Measurements from ENCODE around the gene SLC39A8. TPM values are rescaled to one million over a fixed set of nuclear protein-coding genes. Genes with fewer than 3 reads are reported as not detected.

SLC39A8 gene
- total RNA-seq, 2 donors from 2014 or later = 56.8 to 76.5 TPM

- Mint-ChIP-seq H3K27ac (no peak overlapping the region), H3K27me3 (no peaks in the 10 kb centered on the region), H3K9me3 (no peaks in the 10 kb centered on the region), H3K36me3 (no peaks in the 10 kb centered on the region), H3K4me1 (ENCODE audit: low read depth in 2 of 2) (peaks cover 19 to 36% of the 10 kb centered on the region in 2 donors), H3K4me3 (no peak overlapping the region)
- ATAC-seq (no peak), DNase-seq (ENCODE audit: low spot score) (no peak)
Observed at GRCh38 chr4:102328045-102328444, 17.2 kb downstream of the SLC39A8 start.

- no peak overlapping the region for H3K27ac Mint-ChIP-seq
- no peaks in the 10 kb centered on the region for H3K9me3 Mint-ChIP-seq
- ATAC-seq (no peak), DNase-seq (ENCODE audit: low spot score) (no peak)
- peaks cover 16 to 29% of the 10 kb centered on the region in 2 donors for H3K4me1 Mint-ChIP-seq (ENCODE audit: low read depth in 2 of 2)
- no peak overlapping the region for H3K4me3 Mint-ChIP-seq
- no peaks in the 10 kb centered on the region for H3K27me3 Mint-ChIP-seq
- no peaks in the 10 kb centered on the region for H3K36me3 Mint-ChIP-seq
Observed at GRCh38 chr4:102326951-102327350, 18.3 kb downstream of the SLC39A8 start.

DNA sequence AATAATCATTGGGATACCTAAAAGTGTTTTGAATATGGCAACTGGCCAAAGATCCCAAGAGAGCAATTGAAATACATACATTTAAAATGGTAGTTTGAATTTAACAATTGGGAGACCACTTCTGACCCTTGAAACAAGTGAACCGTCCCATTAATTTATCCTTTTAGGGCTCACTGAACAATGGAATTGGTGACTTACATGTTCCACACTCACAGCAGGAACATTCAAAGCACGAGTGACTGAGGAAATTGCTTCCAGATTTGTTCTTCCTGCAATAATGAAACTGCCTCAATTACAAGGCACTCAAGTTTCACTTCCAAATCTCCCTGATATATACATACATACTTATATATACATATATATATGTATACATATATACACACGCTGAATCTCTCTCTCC lies 20.6 kb downstream of the SLC39A8 start:
- Mint-ChIP-seq H3K9me3 (no peaks in the 10 kb centered on the region), H3K4me3 (no peak overlapping the region), H3K4me1 (ENCODE audit: low read depth in 2 of 2) (peaks cover 14 to 23% of the 10 kb centered on the region in 2 donors), H3K27ac (no peak overlapping the region), H3K36me3 (no peaks in the 10 kb centered on the region), H3K27me3 (no peaks in the 10 kb centered on the region)
- no peak for DNase-seq (ENCODE audit: low spot score)
- ATAC-seq = no peak

DNA sequence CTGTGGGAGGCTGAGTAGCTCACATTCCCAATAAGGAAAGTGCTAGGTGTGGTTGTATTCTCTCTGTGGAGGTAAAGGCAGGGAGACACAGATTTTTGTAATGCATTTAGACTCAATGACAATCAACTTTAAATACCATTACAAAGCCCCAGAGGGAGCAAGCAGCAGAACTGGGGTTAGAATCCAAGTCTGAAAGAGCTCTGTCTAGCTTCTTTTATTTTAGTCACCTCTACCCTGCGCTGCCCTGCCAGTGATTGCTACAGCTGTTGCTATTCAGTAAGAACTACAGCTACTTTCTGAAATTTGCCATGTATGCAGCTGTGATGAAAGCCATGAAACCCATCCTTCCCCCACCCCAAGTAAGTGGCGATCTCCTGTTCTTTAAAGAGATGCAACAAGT lies 22.5 kb downstream of the SLC39A8 start:
- ATAC-seq = no peak
- H3K4me1 Mint-ChIP-seq (ENCODE audit: low read depth in 2 of 2) = peaks cover 12 to 20% of the 10 kb centered on the region in 2 donors
- no peaks in the 10 kb centered on the region for H3K9me3 Mint-ChIP-seq
- H3K4me3 Mint-ChIP-seq = no peak overlapping the region
- no peak for DNase-seq (ENCODE audit: low spot score)
- H3K27me3 Mint-ChIP-seq = no peaks in the 10 kb centered on the region
- no peak overlapping the region for H3K27ac Mint-ChIP-seq
- no peaks in the 10 kb centered on the region for H3K36me3 Mint-ChIP-seq

GRCh38 chr4:102321260-102321995 lies 23.9 kb downstream of the SLC39A8 start:
- no peak for DNase-seq (ENCODE audit: low spot score)
- no peaks in the 10 kb centered on the region for H3K9me3 Mint-ChIP-seq
- no peaks in the 10 kb centered on the region for H3K36me3 Mint-ChIP-seq
- no peak overlapping the region for H3K27ac Mint-ChIP-seq
- no peak overlapping the region for H3K4me3 Mint-ChIP-seq
- H3K4me1 Mint-ChIP-seq (ENCODE audit: low read depth in 2 of 2) = peaks cover 12 to 17% of the 10 kb centered on the region in 2 donors
- H3K27me3 Mint-ChIP-seq = no peaks in the 10 kb centered on the region
- ATAC-seq = no peak

DNA sequence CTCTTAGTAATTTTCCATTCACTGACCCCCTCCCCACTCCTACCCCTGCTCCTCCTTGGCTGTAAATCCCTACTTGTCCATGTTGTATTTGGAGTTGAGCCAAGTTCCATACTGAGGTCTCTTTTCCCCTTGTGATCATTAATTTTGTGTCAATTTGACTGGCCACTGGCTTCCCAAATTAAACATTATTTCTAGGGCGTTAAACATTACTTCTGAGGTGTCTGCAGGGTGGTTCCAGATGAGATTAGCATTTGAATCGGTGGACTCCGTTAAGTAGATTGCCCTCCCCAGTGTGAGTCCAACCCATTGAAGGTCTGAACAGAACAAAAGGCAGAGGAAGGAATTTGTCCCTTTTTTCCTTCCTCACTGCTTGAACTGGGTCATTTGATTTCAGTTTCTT lies 25.7 kb downstream of the SLC39A8 start:
- peaks cover 3% of the 10 kb centered on the region for H3K36me3 Mint-ChIP-seq
- no peak overlapping the region for H3K27ac Mint-ChIP-seq
- H3K27me3 Mint-ChIP-seq = no peaks in the 10 kb centered on the region
- DNase-seq (ENCODE audit: low spot score) (no peak), ATAC-seq (no peak)
- no peak overlapping the region for H3K4me3 Mint-ChIP-seq
- H3K9me3 Mint-ChIP-seq = no peaks in the 10 kb centered on the region
- H3K4me1 Mint-ChIP-seq (ENCODE audit: low read depth in 2 of 2) = peaks cover 5 to 13% of the 10 kb centered on the region in 2 donors

DNA sequence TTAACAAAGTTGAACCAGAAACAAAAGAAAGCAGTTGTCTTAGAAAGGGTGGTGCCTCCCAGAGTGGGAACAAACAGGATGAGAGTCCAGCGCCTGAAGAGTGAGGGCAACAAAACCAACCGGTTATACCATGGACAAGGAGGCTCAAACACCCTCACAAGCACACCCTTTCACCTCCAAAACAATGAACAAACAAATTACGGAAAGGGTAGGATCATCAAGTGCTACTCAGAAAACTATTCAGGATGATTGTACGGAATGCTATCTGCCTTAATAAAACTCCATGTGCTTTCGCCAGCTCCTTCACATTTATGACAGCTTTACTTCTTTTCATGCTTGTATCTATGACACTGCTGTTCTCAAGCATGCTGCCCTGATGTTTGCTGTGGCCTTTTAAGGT lies 26.8 kb downstream of the SLC39A8 start:
- Mint-ChIP-seq H3K27me3 (no peaks in the 10 kb centered on the region), H3K4me1 (ENCODE audit: low read depth in 2 of 2) (peaks cover 11 to 21% of the 10 kb centered on the region in 2 donors), H3K27ac (no peak overlapping the region), H3K4me3 (no peak overlapping the region), H3K36me3 (peaks cover 10% of the 10 kb centered on the region), H3K9me3 (no peaks in the 10 kb centered on the region)
- ATAC-seq = no peak
- no peak for DNase-seq (ENCODE audit: low spot score)

GRCh38 chr4:102318105-102318504 lies 27.2 kb downstream of the SLC39A8 start:
- Mint-ChIP-seq H3K36me3 (peaks cover 10% of the 10 kb centered on the region), H3K27me3 (no peaks in the 10 kb centered on the region), H3K27ac (no peak overlapping the region), H3K4me3 (no peak overlapping the region), H3K4me1 (ENCODE audit: low read depth in 2 of 2) (peaks cover 9 to 19% of the 10 kb centered on the region in 2 donors), H3K9me3 (no peaks in the 10 kb centered on the region)
- DNase-seq (ENCODE audit: low spot score) (no peak), ATAC-seq (no peak)

- Mint-ChIP-seq H3K4me1 (ENCODE audit: low read depth in 2 of 2) (peaks cover 6 to 18% of the 10 kb centered on the region in 2 donors), H3K27me3 (no peaks in the 10 kb centered on the region), H3K4me3 (no peak overlapping the region), H3K9me3 (no peaks in the 10 kb centered on the region), H3K27ac (no peak overlapping the region), H3K36me3 (peaks cover 10% of the 10 kb centered on the region)
- no peak for DNase-seq (ENCODE audit: low spot score)
- ATAC-seq = no peak
Observed at GRCh38 chr4:102317459-102317858, 27.8 kb downstream of the SLC39A8 start.

GRCh38 chr4:102316585-102316984 lies 28.7 kb downstream of the SLC39A8 start:
- Mint-ChIP-seq H3K36me3 (peaks cover 10% of the 10 kb centered on the region), H3K4me3 (no peak overlapping the region)
- no peak for ATAC-seq

DNA sequence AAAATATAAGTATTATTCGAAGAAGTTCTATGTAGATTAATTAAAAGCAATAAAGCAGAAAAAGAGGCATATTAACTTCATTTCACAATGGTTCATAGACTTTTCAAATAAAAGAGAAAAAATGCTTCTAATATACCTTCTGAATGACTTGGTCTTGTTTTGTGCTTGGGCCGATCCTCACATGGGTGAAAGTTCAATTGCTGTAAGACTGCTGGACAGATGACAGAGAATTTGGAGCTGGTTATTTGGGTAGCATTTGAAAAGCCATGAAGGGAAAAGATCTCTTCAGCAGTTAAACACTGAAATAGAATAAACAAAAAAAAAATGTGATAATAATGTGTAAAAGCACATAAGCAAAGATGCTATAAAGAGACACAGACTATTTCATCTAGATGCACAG lies 29.8 kb downstream of the SLC39A8 start:
- no peak overlapping the region for H3K27ac Mint-ChIP-seq
- DNase-seq (ENCODE audit: low spot score) (no peak), ATAC-seq (no peak)
- peaks cover 6 to 8% of the 10 kb centered on the region in 2 donors for H3K4me1 Mint-ChIP-seq (ENCODE audit: low read depth in 2 of 2)
- no peak overlapping the region for H3K4me3 Mint-ChIP-seq
- no peaks in the 10 kb centered on the region for H3K9me3 Mint-ChIP-seq
- H3K36me3 Mint-ChIP-seq = peaks cover 10% of the 10 kb centered on the region
- H3K27me3 Mint-ChIP-seq = no peaks in the 10 kb centered on the region

More at GRCh38 chr4:102316585-102316984, 28.7 kb downstream of the SLC39A8 start:
- no peak for DNase-seq (ENCODE audit: low spot score)
- Mint-ChIP-seq H3K27ac (no peak overlapping the region), H3K9me3 (no peaks in the 10 kb centered on the region), H3K4me1 (ENCODE audit: low read depth in 2 of 2) (peaks cover 6 to 14% of the 10 kb centered on the region in 2 donors), H3K27me3 (no peaks in the 10 kb centered on the region)

DNA sequence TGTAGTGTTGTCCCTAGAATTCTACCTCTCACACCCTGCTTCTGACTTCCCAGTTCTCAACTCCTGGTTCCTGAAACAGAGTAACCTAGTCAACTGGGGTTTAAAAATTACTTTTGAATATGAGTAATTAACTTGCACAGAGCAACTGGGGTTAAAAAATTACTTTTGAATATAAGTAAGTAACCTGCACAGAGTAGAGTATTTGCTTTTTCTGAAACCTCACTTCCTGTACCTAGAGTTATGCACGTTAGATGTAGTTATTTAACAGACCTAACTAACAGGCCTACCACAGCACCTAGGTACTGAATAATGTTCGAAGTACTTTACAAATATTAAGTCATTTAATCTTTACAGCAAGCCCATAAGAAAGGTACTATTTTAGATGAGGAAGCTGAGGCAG lies 32.9 kb downstream of the SLC39A8 start:
- no peaks in the 10 kb centered on the region for H3K9me3 Mint-ChIP-seq
- peaks cover 10% of the 10 kb centered on the region for H3K36me3 Mint-ChIP-seq

DNA sequence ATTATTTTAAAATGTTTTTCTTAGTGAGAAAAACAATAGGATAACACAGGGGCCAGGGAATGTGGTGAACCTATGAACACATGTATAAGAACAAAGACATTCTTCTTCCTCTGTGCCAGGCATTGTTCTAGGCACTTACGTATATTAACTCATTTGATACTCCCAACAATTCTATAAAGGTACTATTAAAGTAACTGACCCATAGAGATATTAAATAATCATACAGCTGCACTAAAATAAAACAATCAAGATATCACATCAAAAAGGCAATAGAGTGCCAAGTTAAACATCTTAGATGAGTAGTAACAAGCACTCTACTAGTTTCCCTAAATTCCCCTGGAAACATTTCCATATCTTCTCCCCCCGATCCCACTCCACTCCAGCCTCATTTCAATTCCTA lies 33.4 kb downstream of the SLC39A8 start:
- no peaks in the 10 kb centered on the region for H3K27me3 Mint-ChIP-seq
- no peak for ATAC-seq

More for the DNA sequence above, 32.9 kb downstream of the SLC39A8 start:
- Mint-ChIP-seq H3K4me1 (ENCODE audit: low read depth in 2 of 2) (peaks cover 6 to 8% of the 10 kb centered on the region in 2 donors), H3K4me3 (no peak overlapping the region), H3K27ac (no peak overlapping the region), H3K27me3 (no peaks in the 10 kb centered on the region)
- DNase-seq (ENCODE audit: low spot score) (no peak), ATAC-seq (no peak)

GRCh38 chr4:102311407-102311806 lies 33.9 kb downstream of the SLC39A8 start:
- no peak for ATAC-seq

More for the DNA sequence above, 33.4 kb downstream of the SLC39A8 start:
- Mint-ChIP-seq H3K36me3 (peaks cover 10% of the 10 kb centered on the region), H3K4me3 (no peak overlapping the region), H3K27ac (no peak overlapping the region), H3K9me3 (no peaks in the 10 kb centered on the region), H3K4me1 (ENCODE audit: low read depth in 2 of 2) (peaks cover 6 to 8% of the 10 kb centered on the region in 2 donors)
- no peak for DNase-seq (ENCODE audit: low spot score)

More at GRCh38 chr4:102311407-102311806, 33.9 kb downstream of the SLC39A8 start:
- no peak overlapping the region for H3K4me3 Mint-ChIP-seq
- no peak overlapping the region for H3K27ac Mint-ChIP-seq
- no peaks in the 10 kb centered on the region for H3K9me3 Mint-ChIP-seq
- peaks cover 10% of the 10 kb centered on the region for H3K36me3 Mint-ChIP-seq
- H3K4me1 Mint-ChIP-seq (ENCODE audit: low read depth in 2 of 2) = peaks cover 6 to 8% of the 10 kb centered on the region in 2 donors
- H3K27me3 Mint-ChIP-seq = no peaks in the 10 kb centered on the region
- no peak for DNase-seq (ENCODE audit: low spot score)

All from natural killer cell treated with Interleukin-12 subunit alpha and Interleukin-12 subunit beta and Interleukin-15 and Interleukin-18, amount 100 ng/mL, for 72 hours (primary cell).